HG03175 (cell line): ENCODE data around the gene CCDC184.
A peak's percentile ranks its signal among the peaks of the same experiment; 100 is the strongest.
"Not testable (repeated sequence)": the region's sequence is repeated elsewhere in the genome, so short reads cannot be mapped to it uniquely, and the experiment has no call there.

Source experiments
- ATAC-seq: cut with Tn5 transposase; IDR thresholded peaks from one replicate; pipeline ENCODE4 v1.9.1; 2021; ENCODE audit warnings: mild to moderate bottlenecking, moderate library complexity; ENCODE audit not compliant: unreplicated experiment

The CCDC184 gene

DNA sequence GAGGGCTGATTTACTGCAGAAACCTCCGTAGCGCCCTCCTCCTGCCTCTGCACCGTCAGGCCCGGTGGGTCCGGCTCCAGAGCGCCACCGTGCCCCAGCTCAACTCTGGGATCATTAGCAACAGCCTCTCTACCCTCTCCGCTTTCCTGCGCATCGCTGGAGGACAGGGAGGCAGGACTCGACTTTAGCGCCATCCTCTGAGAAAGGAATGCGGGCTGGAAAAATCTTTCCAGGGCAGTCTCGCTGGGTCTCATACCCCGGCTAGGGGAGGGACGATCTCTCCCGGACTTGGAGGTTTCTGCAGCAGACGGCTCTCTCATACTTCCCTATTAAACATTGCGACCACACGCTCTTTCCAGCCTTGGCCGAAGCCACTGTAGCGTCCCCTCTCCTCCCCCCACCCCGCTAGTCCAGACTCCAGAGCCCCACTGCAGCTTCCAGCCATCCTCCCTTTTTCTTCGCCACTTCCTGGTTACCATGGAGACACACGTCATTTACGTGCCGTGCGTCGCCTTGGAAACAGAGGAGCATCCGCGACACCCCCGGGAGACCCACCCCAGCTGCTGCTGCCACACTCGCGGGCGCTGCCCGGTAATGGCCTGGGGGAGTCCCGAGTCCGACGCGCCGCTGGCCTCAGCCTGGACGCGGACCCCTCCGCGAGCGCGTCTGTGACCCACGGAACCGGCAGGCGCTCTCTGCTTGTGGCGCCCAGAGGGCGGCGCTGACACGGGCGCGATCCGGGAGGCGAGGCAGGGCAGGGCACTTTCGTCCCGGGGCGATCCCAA, at the start of gene CCDC184:
TSS of gene CCDC184 (plus strand) at position 554 of the 785 bp plus-strand sequence. CDS start 479 bp downstream, outside the sequence.
- peak; percentile 69 for ATAC-seq

DNA sequence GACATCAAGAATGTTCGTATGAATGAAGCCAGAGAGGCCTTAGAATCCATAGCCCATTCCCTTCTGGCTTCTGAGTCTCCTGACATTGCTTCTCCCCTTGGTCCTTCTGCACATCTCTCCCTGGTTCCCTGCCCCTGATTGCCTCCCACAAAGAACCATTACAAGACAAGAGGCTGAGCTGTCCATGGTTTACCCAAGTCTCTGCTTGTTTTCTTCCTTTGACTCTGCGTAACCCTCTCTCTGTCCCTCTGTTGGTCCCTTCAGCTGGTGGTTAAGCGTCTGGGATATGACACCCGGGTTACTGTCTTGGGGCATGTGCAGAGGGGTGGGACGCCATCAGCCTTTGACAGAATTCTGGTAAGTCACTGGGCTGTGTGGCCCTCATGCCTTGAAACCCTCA, 48.4 kb upstream of the CCDC184 start:
- ATAC-seq = no peak

DNA sequence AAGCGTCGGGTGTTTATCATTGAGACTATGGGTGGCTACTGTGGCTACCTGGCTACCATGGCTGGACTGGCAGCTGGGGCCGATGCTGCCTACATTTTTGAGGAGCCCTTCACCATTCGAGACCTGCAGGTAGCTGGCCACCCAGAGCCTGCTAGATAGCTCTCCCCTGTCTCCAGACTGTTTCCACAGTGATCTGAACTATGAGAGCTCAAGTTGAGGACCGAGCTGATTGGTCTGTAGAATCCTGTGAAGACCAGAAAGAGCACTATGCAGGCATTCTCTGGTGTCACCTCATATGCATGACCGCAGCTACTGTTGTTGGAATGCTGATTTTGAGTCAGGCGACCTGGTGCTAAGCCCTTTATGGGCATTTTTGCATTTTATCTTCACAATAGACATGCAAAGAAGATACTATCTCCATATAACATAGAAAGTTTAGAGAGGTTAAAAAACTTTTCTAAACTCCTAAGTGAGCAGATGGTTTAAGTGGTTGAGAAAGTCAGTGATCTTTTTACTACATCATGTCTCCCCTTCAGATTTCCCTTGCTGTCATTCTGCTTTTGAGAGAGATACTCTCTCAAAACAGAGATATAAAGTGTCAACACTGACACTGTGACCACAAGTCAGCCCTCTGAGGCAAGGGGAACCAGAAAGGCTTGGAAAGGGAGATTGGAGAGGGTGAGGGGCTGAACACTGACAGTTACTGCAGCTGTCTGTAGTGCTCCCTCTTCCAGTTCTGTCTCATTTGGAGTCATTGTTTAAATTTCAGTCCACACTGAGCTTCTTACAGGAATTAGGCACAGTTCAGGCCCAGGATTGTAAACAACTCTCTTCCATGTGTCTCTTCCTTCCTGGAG, 40.4 kb upstream of the CCDC184 start:
- no peak for ATAC-seq

DNA sequence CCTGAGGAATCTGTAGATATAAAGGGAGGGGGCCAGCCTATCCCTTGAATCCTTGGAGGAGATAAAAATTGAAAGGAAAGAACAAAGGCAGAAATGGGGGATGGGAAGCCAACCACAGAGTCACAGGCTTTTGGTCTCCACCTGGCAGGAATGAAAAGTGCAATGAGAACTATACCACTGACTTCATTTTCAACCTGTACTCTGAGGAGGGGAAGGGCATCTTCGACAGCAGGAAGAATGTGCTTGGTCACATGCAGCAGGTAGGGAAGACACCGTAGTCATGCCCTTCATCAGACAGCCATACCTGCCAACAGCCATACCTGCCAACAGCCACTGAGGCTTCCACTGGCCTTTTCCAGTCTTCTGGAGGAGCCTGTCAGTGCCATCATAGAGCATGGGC, 39.5 kb upstream of the CCDC184 start:
- ATAC-seq = no peak

DNA sequence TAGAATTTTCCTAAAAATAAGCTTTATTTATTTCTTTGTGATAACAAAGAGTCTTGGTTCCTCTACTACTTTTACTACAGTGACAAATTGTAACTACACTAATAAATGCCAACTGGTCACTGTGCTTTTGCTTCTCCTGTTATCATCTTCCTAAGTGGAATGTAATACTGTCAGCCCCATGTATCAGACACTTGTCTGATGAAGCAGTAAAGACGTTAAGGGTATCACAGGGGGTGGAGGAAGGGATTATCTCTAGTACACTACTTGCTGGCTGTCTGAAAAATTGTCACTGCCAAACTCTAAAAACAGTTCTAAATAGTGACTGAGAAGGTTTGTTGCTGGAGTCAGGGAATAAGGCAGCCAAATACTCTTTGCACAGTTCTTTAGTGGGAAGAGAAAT, 37.5 kb upstream of the CCDC184 start:
- no peak for ATAC-seq

DNA sequence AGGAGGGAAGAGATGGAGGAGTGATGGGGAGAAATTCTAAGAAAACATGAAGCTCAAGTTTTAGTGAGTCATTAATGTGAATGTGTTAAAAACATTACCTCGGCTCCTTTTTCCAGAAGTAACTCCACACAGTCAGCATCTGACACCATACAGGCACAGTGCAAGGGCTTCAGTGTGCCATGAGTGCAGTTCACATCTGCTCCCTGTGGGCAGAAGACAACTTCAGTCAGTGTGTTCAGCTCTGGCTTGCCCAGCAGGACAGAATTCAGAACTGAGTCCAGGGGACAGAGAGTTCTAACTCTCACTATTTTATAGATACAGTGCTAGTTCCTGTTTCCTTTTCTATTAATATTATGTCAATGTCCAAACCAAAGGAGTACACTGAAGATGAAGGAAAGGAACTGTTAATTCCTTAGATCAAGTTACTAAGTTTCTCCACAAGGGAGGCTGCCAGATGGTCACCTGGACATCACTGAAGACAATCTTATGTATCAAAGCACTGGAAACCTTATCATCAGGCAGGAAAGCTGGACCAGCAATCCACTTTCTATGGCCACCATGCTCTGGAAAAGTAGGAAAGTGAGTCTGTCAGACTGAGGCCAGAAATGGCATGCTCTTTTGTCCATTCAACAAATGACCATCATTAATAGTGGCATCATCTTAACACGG, 32.2 kb upstream of the CCDC184 start:
- ATAC-seq = no peak

DNA sequence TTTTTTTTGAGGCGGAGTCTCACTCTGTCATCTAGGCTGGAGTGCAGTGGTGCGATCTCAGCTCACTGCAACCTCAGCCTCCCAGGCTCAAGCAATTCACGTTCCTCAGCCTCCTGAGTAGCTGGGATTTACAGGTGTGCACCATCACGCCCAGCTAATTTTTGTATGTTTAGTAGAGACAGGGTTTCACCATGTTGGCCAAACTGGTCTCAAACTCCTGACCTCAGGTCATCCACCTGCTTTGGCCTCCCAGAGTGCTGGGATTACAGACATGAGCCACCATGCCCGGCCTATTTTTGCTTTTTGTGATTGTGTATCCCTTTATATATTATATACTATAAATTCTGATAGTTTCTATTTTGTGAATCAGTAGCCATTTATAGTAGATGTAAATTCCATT, 27.7 kb upstream of the CCDC184 start:
- not testable (repeated sequence) for ATAC-seq

DNA sequence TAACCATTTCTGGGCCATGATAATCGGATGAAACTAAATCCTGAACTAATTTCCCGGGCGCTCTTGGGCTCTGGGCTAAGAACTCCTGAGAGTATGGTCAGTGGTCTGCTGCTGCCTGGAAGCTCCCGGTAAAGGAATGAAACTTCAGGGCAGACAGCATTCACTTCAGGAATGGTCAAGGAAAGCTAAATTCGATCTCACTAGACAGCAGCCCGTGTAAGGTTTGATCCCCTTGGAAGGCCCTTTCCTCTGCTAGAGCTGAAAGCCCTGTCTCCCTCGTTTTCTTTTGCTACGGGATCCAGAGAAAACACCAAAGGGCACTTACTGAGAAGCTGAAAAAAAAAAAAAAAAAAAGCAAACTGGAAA, 26.8 kb upstream of the CCDC184 start:
- no peak for ATAC-seq

DNA sequence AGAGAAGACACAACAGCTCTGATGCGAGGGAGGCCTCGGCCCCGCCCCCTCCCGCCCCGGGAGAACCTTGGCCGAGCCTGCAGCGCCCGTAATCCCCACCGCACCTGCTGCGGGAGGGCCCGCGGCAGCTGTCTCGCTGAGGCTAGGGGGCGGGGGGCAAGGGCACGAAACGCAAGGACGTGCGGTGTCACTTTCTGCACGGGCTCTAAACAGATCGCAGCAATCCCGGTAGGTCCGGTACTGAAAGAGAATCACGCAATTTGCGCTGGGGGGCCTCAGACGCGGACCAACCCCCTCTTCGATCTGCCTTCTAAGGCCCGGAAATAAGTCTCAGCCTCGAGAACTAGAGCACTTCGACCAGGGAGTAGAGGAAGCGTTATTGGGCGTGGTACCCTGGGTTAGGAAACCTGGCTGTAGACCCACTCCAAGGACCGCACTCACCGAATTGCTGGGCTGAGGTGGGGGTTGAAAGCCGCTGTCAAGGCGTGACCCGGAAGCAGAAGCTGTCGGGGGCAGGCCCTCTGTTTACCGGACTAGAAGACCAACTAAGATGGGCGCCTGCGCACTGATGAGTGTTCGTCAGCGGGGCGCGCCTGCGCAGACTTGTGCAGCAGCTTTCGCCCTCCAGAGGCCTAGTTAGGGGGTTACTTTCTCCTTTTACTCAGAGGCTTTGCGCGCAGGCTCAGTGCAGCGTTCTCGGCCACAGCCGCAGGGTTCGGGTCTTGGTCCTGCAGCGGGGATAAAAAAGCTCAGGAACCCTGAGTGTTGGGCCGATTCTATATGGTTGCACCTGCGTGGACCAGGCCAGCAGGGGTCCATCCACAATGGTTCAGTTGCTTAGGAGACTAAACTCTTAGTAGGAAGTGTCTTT, 26.2 kb upstream of the CCDC184 start, which contains the start of gene ASB8:
TSS of gene ASB8 (minus strand) at position 498 of the 871 bp plus-strand sequence. CDS start 4,019 bp downstream, outside the sequence.
- peak; percentile 95 for ATAC-seq

DNA sequence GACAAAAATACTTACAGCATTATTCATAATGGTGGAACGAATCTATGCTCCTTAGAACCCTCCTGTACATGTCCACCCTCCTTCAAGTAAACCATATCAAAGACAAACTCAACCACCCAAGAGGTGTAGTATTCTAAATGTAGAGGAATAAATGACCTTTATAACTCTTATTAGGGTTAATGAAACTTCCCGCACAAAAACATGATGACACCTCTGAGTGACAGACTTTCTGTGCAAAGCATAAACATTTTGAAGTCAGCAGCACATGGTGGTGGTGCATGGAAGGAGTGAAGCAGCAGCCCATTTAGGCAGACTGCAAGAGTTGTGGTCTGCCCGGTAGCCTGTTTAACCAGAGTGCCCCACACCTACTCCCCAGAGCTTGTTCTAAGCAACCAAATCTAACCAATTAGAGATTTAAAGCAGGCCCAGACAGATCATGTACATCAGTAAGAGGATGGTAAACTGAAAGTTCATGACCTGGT, 25.5 kb upstream of the CCDC184 start:
- no peak for ATAC-seq

DNA sequence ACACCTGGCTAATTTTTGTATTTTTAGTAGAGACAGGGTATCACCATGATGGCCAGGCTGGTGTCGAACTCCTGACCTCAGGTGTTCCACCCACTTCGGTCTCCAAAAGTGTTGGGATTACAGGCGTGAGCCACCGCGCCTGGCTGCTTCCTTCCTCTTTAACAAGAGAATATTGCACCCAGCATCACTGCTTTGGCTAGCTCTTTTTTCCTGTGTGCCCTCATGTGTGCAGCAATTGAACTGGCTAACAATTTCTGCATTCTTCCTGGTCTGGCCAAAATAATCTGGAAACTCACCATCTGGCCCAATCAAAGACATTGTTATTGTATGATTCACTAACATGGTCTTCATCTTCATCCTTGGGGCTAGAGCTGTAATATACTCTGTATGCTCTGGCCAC, 23.4 kb upstream of the CCDC184 start:
- no peak for ATAC-seq

DNA sequence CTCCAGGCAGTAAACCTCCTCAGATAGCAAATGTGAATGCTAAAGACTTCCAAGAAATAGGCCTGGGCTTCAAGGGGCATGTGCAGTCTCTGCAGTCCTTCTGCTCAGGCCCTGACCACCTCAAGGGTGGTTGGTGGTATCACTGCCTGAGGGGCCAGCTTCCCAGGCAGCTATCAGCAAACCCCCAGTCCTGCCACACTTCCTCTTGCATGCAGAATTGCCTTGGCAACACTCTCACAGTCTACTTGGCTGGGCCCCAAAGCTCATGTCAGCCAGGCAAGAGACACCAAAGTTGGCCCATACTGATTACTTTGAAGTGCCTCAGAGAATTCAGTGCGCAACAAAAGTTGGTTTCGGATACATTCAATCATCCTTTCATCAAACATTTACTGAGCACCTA, 22.6 kb upstream of the CCDC184 start:
- no peak for ATAC-seq

DNA sequence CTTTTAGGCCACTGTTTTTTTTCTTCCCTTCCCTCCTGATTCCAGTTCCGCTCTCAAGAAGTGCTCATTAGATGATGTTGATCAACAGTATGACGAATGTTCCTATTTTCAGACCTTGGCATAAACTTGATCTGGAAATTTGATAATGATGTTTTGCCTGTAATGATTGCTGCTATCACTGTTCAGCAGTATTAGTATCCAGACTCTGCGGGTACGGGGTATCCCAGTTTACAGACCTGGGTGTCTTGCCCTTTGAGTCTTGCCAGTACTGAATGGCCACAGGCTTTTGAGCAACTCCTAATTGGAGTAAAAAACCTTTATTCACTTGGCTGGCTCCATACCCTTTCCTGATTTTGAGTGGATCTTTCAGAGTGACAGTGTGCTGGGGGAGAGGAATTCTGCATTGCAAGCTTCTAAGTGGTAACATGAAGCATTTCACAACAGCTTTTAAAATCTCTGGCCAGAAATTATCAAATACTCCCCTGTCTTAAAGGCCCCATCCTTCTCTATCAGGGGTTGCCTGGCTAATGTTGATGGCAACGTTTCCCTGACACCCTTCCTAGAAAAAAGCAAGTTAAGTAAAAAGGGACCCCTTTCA, 20.2 kb upstream of the CCDC184 start:
- no peak for ATAC-seq

DNA sequence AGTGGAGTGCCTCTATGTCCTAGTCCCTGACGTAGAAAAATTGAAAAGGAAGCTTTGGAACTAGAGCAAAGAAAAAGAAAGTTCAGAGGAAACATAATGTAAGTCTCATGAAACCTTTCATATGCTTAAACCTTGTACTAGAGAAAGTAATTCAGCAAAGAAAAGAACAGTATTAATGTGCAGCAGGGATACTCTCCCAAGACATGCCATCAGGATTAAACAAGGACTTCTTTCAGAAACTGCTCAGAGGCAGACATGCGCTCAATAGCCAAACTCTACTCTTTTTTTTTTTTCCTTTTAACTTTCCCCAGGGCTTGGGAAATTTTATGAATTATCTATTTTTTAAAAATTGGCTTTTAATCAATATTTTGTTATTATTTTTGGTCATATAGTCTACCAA, 19.0 kb upstream of the CCDC184 start:
- ATAC-seq = no peak

DNA sequence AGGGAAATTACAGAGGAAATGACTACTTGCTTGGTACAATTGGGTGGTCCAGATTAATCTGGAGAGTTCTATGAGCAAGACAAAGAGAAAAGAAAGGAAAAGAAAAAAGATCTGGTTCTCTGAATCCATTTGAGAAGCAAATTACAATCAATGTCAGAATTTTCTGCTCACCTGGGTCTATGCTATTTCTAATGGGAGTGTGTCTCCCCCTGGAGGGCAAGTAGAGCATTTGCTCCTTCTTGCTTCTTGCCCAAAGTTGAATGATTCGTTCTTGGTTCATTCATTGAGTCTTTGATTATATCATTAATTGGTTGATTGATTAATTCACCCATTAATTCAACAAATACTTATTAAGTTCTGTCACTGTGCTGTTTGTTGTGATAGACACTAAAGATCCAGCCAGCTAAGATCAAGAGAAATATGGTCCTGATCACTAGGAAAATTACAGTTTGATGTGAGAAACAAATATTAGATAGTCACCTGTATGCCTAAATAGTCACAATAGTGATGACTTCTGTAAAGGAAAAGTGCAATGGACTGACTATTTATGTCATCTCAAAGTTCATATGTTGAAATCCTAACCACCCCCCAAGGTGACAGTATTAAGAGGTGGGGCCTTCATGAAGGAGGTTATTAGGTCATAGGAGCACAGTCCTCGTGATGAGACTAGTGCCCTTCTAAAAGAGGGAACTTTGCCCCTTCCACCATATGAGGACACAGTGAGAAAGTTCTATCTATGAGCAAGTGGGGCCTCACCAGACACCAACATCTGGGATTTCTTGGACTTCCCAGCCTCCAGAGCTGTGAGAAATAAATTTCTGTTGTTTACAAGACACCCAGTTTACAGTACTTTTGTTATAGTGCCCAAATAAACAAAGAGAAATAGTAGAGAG, 18.1 kb upstream of the CCDC184 start:
- peak; percentile 52 for ATAC-seq

DNA sequence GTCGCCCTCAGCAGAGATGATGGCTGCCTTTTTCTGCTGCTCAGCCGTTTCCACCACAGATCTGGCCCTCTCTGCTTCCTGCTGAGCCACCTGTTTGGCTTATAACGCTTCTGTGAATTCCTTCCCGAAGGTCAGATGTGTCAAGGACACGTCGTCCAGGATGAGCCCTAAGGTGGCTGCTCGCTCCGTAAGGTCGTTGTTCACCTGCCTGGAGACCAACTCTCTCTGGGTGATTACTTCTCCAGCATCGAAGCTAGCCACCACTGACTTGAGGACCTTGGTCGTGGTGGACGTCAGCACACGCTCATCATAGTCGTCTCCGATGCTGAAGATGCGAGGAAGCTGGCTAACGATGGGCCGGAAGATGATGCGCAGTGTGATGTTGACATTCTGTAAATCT, 14.4 kb upstream of the CCDC184 start:
- ATAC-seq = no peak

DNA sequence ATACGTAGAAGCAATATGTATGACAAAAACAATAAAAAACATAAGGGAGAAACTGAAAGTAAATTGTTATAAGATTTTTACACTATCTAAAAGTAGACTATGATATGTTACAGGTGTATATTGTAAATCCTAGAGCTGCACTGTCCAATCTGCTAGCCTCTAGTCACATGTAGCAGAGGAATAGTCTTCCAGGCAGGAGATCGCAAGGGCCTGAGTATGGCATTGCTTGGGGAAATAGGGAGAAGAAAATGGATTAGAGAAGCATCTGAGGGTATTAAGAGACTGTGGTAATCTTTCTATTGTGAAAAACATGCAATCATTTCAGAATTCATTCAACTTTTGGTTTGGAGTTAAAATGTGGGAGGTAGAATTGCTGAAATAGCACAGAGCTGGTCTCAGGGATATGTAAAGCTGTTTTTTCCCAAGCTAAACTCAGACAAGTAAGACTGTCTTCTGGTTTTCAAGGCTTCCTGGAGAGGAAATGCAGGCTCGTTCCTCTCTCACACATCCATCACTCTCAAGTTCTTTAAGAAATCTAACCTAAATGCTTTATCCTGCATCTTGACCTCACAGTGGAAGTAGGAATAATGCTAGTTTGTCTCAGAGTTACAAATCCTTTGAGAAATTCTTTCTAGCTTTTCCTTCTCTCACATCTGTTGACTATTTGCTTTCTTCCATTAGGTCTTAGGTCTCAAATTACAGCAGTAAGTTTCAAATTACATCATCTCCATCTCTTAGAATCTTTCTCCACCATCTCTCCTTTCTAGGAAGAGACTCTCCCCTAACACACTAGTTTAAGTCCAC, 7.6 kb upstream of the CCDC184 start:
- no peak for ATAC-seq

DNA sequence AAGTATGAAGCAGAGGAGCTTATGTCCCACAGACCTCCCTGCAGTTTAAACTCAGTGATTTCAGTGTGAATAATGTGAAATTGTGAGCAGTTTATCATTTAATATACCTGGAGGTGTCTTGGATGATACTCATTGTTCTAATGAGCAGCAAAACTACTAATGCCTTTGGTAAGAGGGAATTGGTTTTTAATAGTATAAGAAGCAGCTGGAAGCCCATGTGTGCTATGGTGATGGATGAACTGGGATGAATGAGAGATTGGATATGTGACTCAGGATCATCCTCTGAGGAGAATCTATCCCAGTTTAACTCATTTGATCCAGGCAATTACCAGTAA, 7.1 kb upstream of the CCDC184 start:
- ATAC-seq = no peak
